IMR-90 (cell line): ENCODE results near the gene PCBP4.

Experiments used
- BHLHE40 ChIP-seq: fragments of 150-350 bp; IDR thresholded peaks from 2 replicates; pipeline ENCODE4 v1.6.1; 2016; ENCODE audit warnings: mild to moderate bottlenecking, low read depth, low read length
- CTCF ChIP-seq: conservative IDR thresholded peaks from 2 replicates; pipeline ENCODE4 v1.5.1; 2012; ENCODE audit warnings: mild to moderate bottlenecking, low read depth, low read length, improper control_type of control experiment
- MAFK ChIP-seq: IDR thresholded peaks from 2 replicates; pipeline ENCODE4 v1.6.1; 2012; ENCODE audit warnings: low read depth, low read length, improper control_type of control experiment
- MAZ ChIP-seq: IDR thresholded peaks from 2 replicates; pipeline ENCODE4 v1.6.1; 2012; ENCODE audit warnings: low read depth, mild to moderate bottlenecking, low read length, improper control_type of control experiment, moderate library complexity, borderline replicate concordance
- NFE2L2 ChIP-seq: fragments of 150-350 bp; IDR thresholded peaks from 2 replicates; pipeline ENCODE4 v1.6.1; 2016; ENCODE audit warnings: low read depth, mild to moderate bottlenecking, low read length
- POLR2A ChIP-seq: IDR thresholded peaks from 2 replicates; pipeline ENCODE4 v1.6.1; 2012; ENCODE audit warnings: mild to moderate bottlenecking, low read depth, low read length
- RAD21 ChIP-seq: IDR thresholded peaks from 2 replicates; pipeline ENCODE4 v1.6.1; 2012; ENCODE audit warnings: low read length, improper control_type of control experiment
- RCOR1 ChIP-seq: IDR thresholded peaks from 2 replicates; pipeline ENCODE4 v1.6.1; 2012; ENCODE audit warnings: mild to moderate bottlenecking, low read length, improper control_type of control experiment; ENCODE audit not compliant: insufficient replicate concordance
- RFX5 ChIP-seq: IDR thresholded peaks from 2 replicates; pipeline ENCODE4 v1.8.0; 2012; ENCODE audit warnings: low read depth, mild to moderate bottlenecking, low read length, moderate library complexity
- SMC3 ChIP-seq: fragments of 150-350 bp; IDR thresholded peaks from 2 replicates; pipeline ENCODE4 v1.6.1; 2016; ENCODE audit warnings: low read depth, mild to moderate bottlenecking, antibody characterized with exemption, low read length, moderate library complexity
- TF ChIP-seq, protein P1 (sequence below): fragments of 150-350 bp; IDR thresholded peaks from 2 replicates; pipeline ENCODE4 v1.6.1; 2017; ENCODE audit warnings: mild to moderate bottlenecking, antibody characterized with exemption, low read length, low read depth

DNA sequence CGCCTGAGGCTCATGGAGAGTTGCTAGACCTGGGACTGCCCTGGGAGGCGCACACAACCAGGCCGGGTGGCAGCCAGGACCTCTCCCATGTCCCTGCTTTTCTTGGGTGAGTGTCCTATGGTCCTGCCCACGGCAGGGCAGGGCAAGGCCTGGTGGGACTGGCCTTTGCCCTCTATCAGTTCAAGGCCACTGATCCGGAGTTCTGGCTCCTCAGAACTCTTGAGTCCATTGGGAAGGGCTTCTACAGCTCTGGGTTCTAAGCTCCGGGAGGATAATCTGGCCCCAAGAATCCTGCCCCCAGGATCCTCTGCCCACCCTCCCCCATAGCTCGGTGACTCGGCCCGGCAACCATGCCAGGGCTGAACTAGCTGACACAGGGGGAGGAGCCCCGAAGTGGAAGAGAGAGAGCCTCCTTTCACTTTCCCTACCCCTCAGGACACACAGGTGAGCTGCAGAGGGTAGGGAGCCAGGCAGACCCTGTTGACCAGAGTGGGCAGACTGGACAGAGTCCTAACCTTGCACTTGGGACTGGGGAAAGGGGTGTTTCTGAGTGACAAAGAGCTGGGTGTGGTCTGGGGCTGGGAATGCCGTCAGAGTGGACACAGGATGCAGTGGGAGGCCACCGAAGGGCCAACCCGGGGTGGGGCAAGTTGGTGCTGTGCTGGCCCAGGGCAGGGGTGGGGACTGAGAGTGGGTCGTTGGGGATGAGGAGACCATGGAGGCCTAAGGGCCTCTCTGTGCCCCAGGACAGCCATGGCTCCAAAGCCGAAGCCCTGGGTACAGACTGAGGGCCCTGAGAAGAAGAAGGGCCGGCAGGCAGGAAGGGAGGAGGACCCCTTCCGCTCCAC is 24.4 kb downstream of the PCBP4 start:
- TF ChIP-seq CTCF (no peak), RCOR1 (no peak), RAD21 (no peak), SMC3 (no peak), NFE2L2 (no peak), RFX5 (no peak), POLR2A (no peak), MAZ (no peak), BHLHE40 (no peak), MAFK (no peak)
- TF ChIP-seq, protein P1, sequence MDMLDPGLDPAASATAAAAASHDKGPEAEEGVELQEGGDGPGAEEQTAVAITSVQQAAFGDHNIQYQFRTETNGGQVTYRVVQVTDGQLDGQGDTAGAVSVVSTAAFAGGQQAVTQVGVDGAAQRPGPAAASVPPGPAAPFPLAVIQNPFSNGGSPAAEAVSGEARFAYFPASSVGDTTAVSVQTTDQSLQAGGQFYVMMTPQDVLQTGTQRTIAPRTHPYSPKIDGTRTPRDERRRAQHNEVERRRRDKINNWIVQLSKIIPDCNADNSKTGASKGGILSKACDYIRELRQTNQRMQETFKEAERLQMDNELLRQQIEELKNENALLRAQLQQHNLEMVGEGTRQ: no peak
